GM12864 (cell line): ENCODE measurements around the gene SLK.

Experiments
- DNase-seq: peaks from one replicate; pipeline ENCODE4 v3.0.0-alpha.2; 2011; ENCODE audit warnings: low read depth
- H3K4me3 ChIP-seq: 2 replicates; pipeline ENCODE4 v1.5.1; 2011; ENCODE audit warnings: mild to moderate bottlenecking, low read depth, low read length, control low read depth
- CTCF ChIP-seq: IDR thresholded peaks from 2 replicates; pipeline ENCODE4 v1.5.1; 2011; ENCODE audit warnings: low read depth, mild to moderate bottlenecking, moderate library complexity, low read length, control low read depth, inconsistent platforms; ENCODE audit errors: missing control alignments

SLK gene

GRCh38 chr10:104034401-104035193 lies 67.7 kb downstream of the SLK start:
- H3K4me3 ChIP-seq: no peak overlapping the region
- DNase-seq: no peak
- TF ChIP-seq CTCF: no peak

- DNase-seq: no peak
- no peak for TF ChIP-seq CTCF
- H3K4me3 ChIP-seq: no peak overlapping the region
These were observed 68.5 kb downstream of the SLK start for GRCh38 chr10:104035194-104036068.

GRCh38 chr10:104036069-104036384 lies 69.1 kb downstream of the SLK start:
- TF ChIP-seq CTCF: no peak
- H3K4me3 ChIP-seq: no peak overlapping the region
- no peak for DNase-seq

GRCh38 chr10:104036518-104037260 lies 69.7 kb downstream of the SLK start:
- no peak overlapping the region for H3K4me3 ChIP-seq
- no peak for DNase-seq
- TF ChIP-seq CTCF: no peak

GRCh38 chr10:104037261-104037951 lies 70.5 kb downstream of the SLK start:
- TF ChIP-seq CTCF: no peak
- DNase-seq: no peak
- no peak overlapping the region for H3K4me3 ChIP-seq

GRCh38 chr10:104038537-104038936 lies 71.6 kb downstream of the SLK start:
- no peak for TF ChIP-seq CTCF
- H3K4me3 ChIP-seq: no peak overlapping the region
- DNase-seq: no peak
